AG04450 (cell line): Measurements from ENCODE around the gene NDUFS4. TPM values are rescaled to one million over a fixed set of nuclear protein-coding genes. Genes with fewer than 3 reads are reported as not detected.

ENCODE experiments used
- CTCF ChIA-PET: fragments of 300-600, 350-600 bp; formaldehyde crosslinking; extraction: SDS; loops from one replicate; lab custom pipeline; 2022; ENCODE audit warnings: antibody characterized with exemption, inconsistent platforms; lab: Charles Lee
- POLR2A ChIA-PET: fragments of 350-600 bp; formaldehyde crosslinking; extraction: SDS; loops from one replicate; lab custom pipeline; 2021; ENCODE audit warnings: antibody characterized with exemption, inconsistent platforms; lab: Yijun Ruan, JAX
- DNase-seq: peaks from one replicate; pipeline ENCODE4 v3.0.0-alpha.2; 2011; ENCODE audit warnings: low read depth, low spot score
- H3K27ac ChIP-seq: one replicate; pipeline ENCODE4 v1.5.1; 2012; ENCODE audit warnings: low read depth, low read length, control low read depth
- H3K27me3 ChIP-seq: one replicate; pipeline ENCODE4 v1.6.0; 2012; ENCODE audit warnings: low read length; ENCODE audit not compliant: control insufficient read depth, insufficient read depth
- H3K4me3 ChIP-seq: 2 replicates; pipeline ENCODE4 v1.5.1; 2011; ENCODE audit warnings: mild to moderate bottlenecking, low read depth, low read length, control low read depth
- H3K9me3 ChIP-seq: 2 replicates; pipeline ENCODE4 v1.5.1; 2012; ENCODE audit warnings: low read length; ENCODE audit not compliant: control insufficient read depth, insufficient read depth
- CTCF ChIP-seq: IDR thresholded peaks from 2 replicates; pipeline ENCODE4 v1.5.1; 2011; ENCODE audit warnings: low read depth, low read length, control low read depth, inconsistent platforms
- polyA plus RNA-seq: library from polyadenylated mRNA; depleted of rRNA; stranded (reverse); fragments of >200 nt; gene quantifications from 2 replicates; pipeline ENCODE4 v1.2.3, GENCODE V29; 2011

NDUFS4 gene
- polyA plus RNA-seq, 1 experiment, result 201 TPM

- Histone ChIP-seq H3K9me3 (no peaks in the 10 kb centered on the region), H3K27ac (no peak overlapping the region), H3K4me3 (no peak overlapping the region), H3K27me3 (no peaks in the 10 kb centered on the region)
- ChIA-PET CTCF (no interaction called here), POLR2A (interaction anchor here (0.6 kb wide), 1 partner anchor 613 kb away, joined by 5 read pairs; no protein-coding TSS in a partner anchor)
- no peak for TF ChIP-seq CTCF
- DNase-seq, result no peak
Measured at GRCh38 chr5:53613061-53613460, 52.6 kb downstream of the NDUFS4 start.

- Histone ChIP-seq H3K4me3 (no peak overlapping the region), H3K27me3 (no peaks in the 10 kb centered on the region), H3K9me3 (no peaks in the 10 kb centered on the region), H3K27ac (no peak overlapping the region)
- ChIA-PET CTCF (no interaction called here), POLR2A (interaction anchor here (0.6 kb wide), 1 partner anchor 613 kb away, joined by 5 read pairs; no protein-coding TSS in a partner anchor)
- DNase-seq, result no peak
- no peak for TF ChIP-seq CTCF
Measured at GRCh38 chr5:53613536-53613935, 53.1 kb downstream of the NDUFS4 start.

GRCh38 chr5:53614376-53614885, 54.0 kb downstream of the NDUFS4 start:
- DNase-seq, result no peak
- Histone ChIP-seq H3K27me3 (no peaks in the 10 kb centered on the region), H3K4me3 (no peak overlapping the region), H3K9me3 (no peaks in the 10 kb centered on the region), H3K27ac (no peak overlapping the region)
- POLR2A ChIA-PET, result no interaction called here
- CTCF ChIA-PET, result no interaction called here
- TF ChIP-seq CTCF, result no peak

- no peaks in the 10 kb centered on the region for H3K27me3 ChIP-seq
- H3K27ac ChIP-seq, result no peak overlapping the region
- no peak overlapping the region for H3K4me3 ChIP-seq
- ChIA-PET CTCF (no interaction called here), POLR2A (interaction anchor here (0.6 kb wide), 1 partner anchor 518 kb away, joined by 4 read pairs; no protein-coding TSS in a partner anchor)
- no peak for DNase-seq
- H3K9me3 ChIP-seq, result no peaks in the 10 kb centered on the region
- TF ChIP-seq CTCF, result no peak
Measured at GRCh38 chr5:53616939-53617549, 56.6 kb downstream of the NDUFS4 start.

- ChIA-PET CTCF (no interaction called here), POLR2A (no interaction called here)
- no peak overlapping the region for H3K4me3 ChIP-seq
- no peaks in the 10 kb centered on the region for H3K27me3 ChIP-seq
- H3K27ac ChIP-seq, result no peak overlapping the region
- no peak for TF ChIP-seq CTCF
- peaks cover 6% of the 10 kb centered on the region for H3K9me3 ChIP-seq
- DNase-seq, result no peak
Measured at GRCh38 chr5:53631251-53631650, 70.8 kb downstream of the NDUFS4 start.
